GM12875 (cell line): ENCODE data around the gene TFCP2.

ENCODE experiments used
- H3K4me3 ChIP-seq: one replicate; pipeline ENCODE4 v1.5.1; 2011; ENCODE audit warnings: low read depth, low read length, control low read depth
- CTCF ChIP-seq: IDR thresholded peaks from 2 replicates; pipeline ENCODE4 v1.5.1; 2011; ENCODE audit warnings: low read depth, mild to moderate bottlenecking, control low read depth, inconsistent platforms, low read length, moderate library complexity, borderline replicate concordance; ENCODE audit not compliant: insufficient read depth

Gene TFCP2

GRCh38 chr12:51200806-51201205 is 27.9 kb upstream of the TFCP2 start:
- no peak for TF ChIP-seq CTCF
- no peak overlapping the region for H3K4me3 ChIP-seq

GRCh38 chr12:51200156-51200555 is 27.2 kb upstream of the TFCP2 start:
- TF ChIP-seq CTCF: no peak
- no peak overlapping the region for H3K4me3 ChIP-seq

DNA sequence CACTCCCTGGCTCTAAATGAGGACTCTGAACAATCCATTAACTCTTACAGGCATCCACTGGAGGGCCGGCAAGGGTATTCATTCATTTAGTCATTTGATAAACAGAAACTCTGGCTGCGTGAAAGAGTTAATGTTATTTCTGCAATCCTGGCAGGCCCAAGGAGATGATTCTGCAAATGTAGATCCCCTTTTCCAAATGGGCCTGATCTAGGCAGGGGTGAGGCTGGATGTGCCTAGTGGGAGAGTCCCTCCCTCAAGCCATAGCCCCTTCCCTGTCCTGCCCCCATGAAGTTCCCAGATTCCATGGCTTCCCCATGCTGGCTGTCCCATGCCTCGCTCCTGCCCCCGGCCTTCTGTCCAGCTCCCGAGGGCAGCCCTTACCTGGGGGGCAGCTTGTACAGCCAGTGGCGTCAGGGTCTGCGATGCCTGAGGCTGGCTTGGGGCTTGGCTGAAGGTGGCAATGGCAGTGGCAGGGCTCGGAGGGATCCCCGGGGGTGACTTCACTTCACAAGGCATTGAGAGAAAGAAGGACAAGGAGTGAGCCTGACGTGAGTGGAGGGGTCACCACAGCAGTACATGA is 26.5 kb upstream of the TFCP2 start:
- TF ChIP-seq CTCF: no peak
- H3K4me3 ChIP-seq: no peak overlapping the region

GRCh38 chr12:51198568-51199365 is 25.8 kb upstream of the TFCP2 start:
- H3K4me3 ChIP-seq: no peak overlapping the region
- TF ChIP-seq CTCF: no peak

DNA sequence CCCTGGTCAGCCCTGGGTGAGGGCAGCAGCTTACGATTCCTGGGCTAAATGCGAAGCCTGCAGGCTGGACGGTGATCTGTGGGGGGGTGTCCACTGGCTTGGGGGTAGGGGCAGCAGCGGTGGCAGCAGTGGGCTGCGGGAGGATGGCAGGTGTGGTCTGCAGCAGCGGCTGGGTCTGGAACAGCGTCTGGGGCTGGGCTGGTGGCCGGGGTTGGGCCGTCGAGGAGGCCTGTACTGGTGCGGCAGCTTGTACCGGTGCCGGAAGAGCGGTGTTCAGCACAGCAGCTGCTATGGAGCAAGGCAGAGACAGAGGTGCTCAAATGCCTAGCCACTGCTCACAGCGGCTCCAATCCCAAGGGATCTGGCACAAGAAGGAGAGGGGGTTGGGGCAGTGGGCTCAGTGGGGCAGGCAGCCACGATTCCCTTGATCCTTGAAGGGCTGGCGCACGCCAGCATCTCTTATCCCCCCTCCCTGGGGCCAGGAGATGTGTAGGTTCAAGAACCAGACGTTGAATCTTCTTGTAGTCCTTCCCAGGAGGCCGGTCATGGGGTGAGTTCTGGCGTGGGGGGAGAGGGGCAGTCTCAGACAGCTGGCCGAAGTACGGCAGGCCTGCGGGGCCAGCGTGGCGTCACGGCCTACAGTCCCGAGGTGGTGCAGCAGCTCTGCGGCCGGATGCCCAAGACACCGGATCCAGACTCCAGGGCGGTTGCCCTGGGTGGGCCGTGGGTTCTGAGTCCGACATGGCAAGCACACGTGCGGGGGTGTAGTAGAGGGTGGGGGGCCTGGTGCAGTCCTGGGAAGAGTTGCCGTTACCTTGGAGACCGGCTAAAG is 25.0 kb upstream of the TFCP2 start:
- H3K4me3 ChIP-seq: no peak overlapping the region
- no peak for TF ChIP-seq CTCF

DNA sequence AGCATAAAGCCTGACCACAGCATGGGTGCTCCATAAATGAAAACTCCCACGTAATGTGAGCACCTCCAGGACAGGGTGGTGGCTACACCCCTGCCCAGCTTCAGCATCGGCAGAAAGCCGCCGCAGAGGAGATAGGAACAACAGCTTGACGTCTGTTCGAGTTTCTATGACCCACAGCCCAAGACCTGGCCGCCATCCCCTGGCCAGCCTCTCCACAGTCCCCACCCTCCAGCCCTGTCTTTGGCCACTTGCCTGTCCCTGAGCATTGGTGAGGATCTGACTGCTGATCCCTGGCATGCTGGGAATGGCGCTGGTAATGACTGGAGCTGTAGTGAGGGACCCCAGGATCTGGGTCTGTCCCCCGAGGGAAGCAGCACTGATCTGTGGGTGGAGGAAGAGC is 23.6 kb upstream of the TFCP2 start:
- no peak for TF ChIP-seq CTCF
- no peak overlapping the region for H3K4me3 ChIP-seq

DNA sequence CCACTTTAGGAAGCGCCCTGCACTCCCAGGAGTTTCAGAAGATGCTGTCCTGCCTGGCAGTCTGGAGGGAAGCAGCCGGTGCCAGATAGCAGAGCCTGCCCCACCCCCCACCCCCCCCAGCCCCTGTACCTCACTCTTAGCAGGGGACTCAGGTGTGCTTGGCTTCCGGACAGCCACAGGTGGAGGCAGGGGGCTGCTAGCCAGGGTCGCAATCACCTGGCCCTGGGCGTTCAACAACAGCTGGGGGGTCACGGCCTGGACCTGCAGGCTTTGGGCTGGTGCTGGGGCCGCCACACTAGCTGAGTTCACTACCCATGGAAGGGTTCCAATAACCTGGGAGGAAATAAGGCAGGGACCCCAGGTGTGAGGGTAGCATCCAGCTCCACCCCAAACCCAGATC is 22.9 kb upstream of the TFCP2 start:
- H3K4me3 ChIP-seq: no peak overlapping the region
- no peak for TF ChIP-seq CTCF
